HG03103 (cell line): ENCODE results near the gene TFF2.

Experiments used
- ATAC-seq: cut with Tn5 transposase; IDR thresholded peaks from one replicate; pipeline ENCODE4 v1.9.1; 2021; ENCODE audit warnings: low read depth; ENCODE audit not compliant: unreplicated experiment

The TFF2 gene

GRCh38 chr21:42347601-42348327 is 3.0 kb downstream of the TFF2 start:
- ATAC-seq: no peak

- ATAC-seq: no peak
Measured at GRCh38 chr21:42346866-42347600, 3.8 kb downstream of the TFF2 start.

- ATAC-seq: no peak
Measured at GRCh38 chr21:42346441-42346840, 4.4 kb downstream of the TFF2 start.

GRCh38 chr21:42344631-42345030 is 6.2 kb downstream of the TFF2 start:
- ATAC-seq: no peak

- no peak for ATAC-seq
Measured at GRCh38 chr21:42343963-42344510, 6.8 kb downstream of the TFF2 start.

- ATAC-seq: no peak
Measured at GRCh38 chr21:42343556-42343955, 7.2 kb downstream of the TFF2 start.

GRCh38 chr21:42343101-42343500 is 7.7 kb downstream of the TFF2 start:
- no peak for ATAC-seq

- ATAC-seq: no peak
Measured at GRCh38 chr21:42341776-42342542, 8.8 kb downstream of the TFF2 start.

GRCh38 chr21:42340187-42341050 is 10.4 kb downstream of the TFF2 start:
- no peak for ATAC-seq

- ATAC-seq: no peak
Measured at GRCh38 chr21:42338729-42339715, 11.8 kb downstream of the TFF2 start.

GRCh38 chr21:42337830-42338728 is 12.7 kb downstream of the TFF2 start:
- no peak for ATAC-seq

GRCh38 chr21:42337276-42337675 is 13.5 kb downstream of the TFF2 start:
- no peak for ATAC-seq

- ATAC-seq: no peak
Measured at GRCh38 chr21:42336054-42336453, 14.7 kb downstream of the TFF2 start.

- ATAC-seq: no peak
Measured at GRCh38 chr21:42332557-42333317, 18.1 kb downstream of the TFF2 start.

- no peak for ATAC-seq
Measured at GRCh38 chr21:42331660-42332059, 19.1 kb downstream of the TFF2 start.

GRCh38 chr21:42330380-42331371 is 20.1 kb downstream of the TFF2 start:
- ATAC-seq: no peak
